Natural killer cell (primary cell): ENCODE results near the gene RNF133. TPM values are rescaled to one million over a fixed set of nuclear protein-coding genes. Genes with fewer than 3 reads are reported as not detected.

Experiments used
- ATAC-seq, 3 donors: fragments of 150-1000 bp in 2 of 3; fragments of 200-7000 bp in 1 of 3; cut with Tn5 transposase; 1 replicate in 1 of 3; 2 replicates in 2 of 3; pipeline ENCODE4 v1.10.0; 2021; ENCODE audit warnings: mild to moderate bottlenecking in 2 of 3, moderate library complexity in 2 of 3
- DNase-seq, 2 donors: peaks; one replicate each; pipeline versions ENCODE4 v3.0.0 to v3.0.0-alpha.2; 2013 to 2021; ENCODE audit warnings: mixed read lengths in 1 of 2
- H3K27ac ChIP-seq: one replicate; pipeline ENCODE4 v1.5.1; 2013; ENCODE audit warnings: mild to moderate bottlenecking, low read length
- H3K27me3 ChIP-seq: one replicate; pipeline ENCODE4 v1.6.1; 2013; ENCODE audit warnings: low read length; ENCODE audit not compliant: control insufficient read depth, insufficient read depth
- H3K36me3 ChIP-seq: one replicate; pipeline ENCODE4 v1.6.1; 2013; ENCODE audit warnings: low read length; ENCODE audit not compliant: control insufficient read depth, insufficient read depth
- H3K4me1 ChIP-seq: one replicate; pipeline ENCODE4 v1.6.1; 2013; ENCODE audit warnings: low read length; ENCODE audit not compliant: control insufficient read depth, insufficient read depth
- H3K4me3 ChIP-seq: one replicate; pipeline ENCODE4 v1.5.1; 2013; ENCODE audit warnings: low read length
- H3K9me3 ChIP-seq: one replicate; pipeline ENCODE4 v1.6.1; 2013; ENCODE audit warnings: low read length; ENCODE audit not compliant: control insufficient read depth, insufficient read depth
- H3K27ac Mint-ChIP-seq, 2 donors: one replicate each; pipeline ENCODE4 v1.8.0; 2022; ENCODE audit warnings: mild to moderate bottlenecking in 2 of 2, mixed read lengths in 2 of 2, moderate library complexity in 1 of 2
- H3K27me3 Mint-ChIP-seq, 2 donors: one replicate each; pipeline ENCODE4 v1.8.0; 2022; ENCODE audit warnings: low read depth in 2 of 2, mixed read lengths in 2 of 2
- H3K36me3 Mint-ChIP-seq: one replicate; pipeline ENCODE4 v1.8.0; 2022; ENCODE audit warnings: mixed read lengths
- H3K4me1 Mint-ChIP-seq, 2 donors: one replicate each; pipeline ENCODE4 v1.8.0; 2022; ENCODE audit warnings: mixed read lengths in 2 of 2
- H3K4me3 Mint-ChIP-seq: one replicate; pipeline ENCODE4 v1.8.0; 2022; ENCODE audit warnings: mild to moderate bottlenecking, moderate library complexity, mixed read lengths
- H3K9me3 Mint-ChIP-seq, 2 donors: one replicate each; pipeline ENCODE4 v1.8.0; 2022; ENCODE audit warnings: mixed read lengths in 2 of 2
- CTCF ChIP-seq: fragments of 200-600 bp; IDR thresholded peaks from one replicate; pipeline ENCODE4 v1.8.0; 2022; ENCODE audit warnings: antibody characterized with exemption
- WGBS: methylation state at CpG from one replicate; pipeline ENCODE4 v1.1.7; 2013; ENCODE audit warnings: missing lambda C conversion rate; ENCODE audit not compliant: insufficient coverage; 5-methylcytosine and 5-hydroxymethylcytosine counted together
- intact Hi-C: fragments of 100-400 bp; cut with micrococcal nuclease; formaldehyde crosslinking; loops from one replicate; pipeline ENCODE4 v1.14.2; 2022
- total RNA-seq, 4 donors: library from RNA; stranded (reverse); fragments of 120-200 nt in 1 of 4; gene quantifications; one replicate each; pipeline versions ENCODE4 v1.2.3 to v1.2.4, GENCODE V29; 2013 to 2022

The RNF133 gene
- not detected for total RNA-seq
- not detected for total RNA-seq (2013)

GRCh38 chr7:122699017-122699416 lies at the start of gene RNF133:
TSS of gene RNF133 (minus strand) at chr7:122699117. CDS start at chr7:122698918, 199 bp downstream.
- Histone ChIP-seq H3K36me3 (no peaks in the 10 kb centered on the region), H3K4me3 (no peak within 1 kb of the TSS), H3K27ac (no peak within 1 kb of the TSS), H3K9me3 (no peaks in the 10 kb centered on the region), H3K4me1 (no peaks in the 10 kb centered on the region), H3K27me3 (no peaks in the 10 kb centered on the region)
- DNase-seq (no peak), ATAC-seq (no peak)
- TF ChIP-seq CTCF = no peak
- Mint-ChIP-seq H3K4me3 (no peak within 1 kb of the TSS), H3K36me3 (peaks cover 6% of the 10 kb centered on the region), H3K4me1 (no peaks in the 10 kb centered on the region), H3K27me3 (no peaks in the 10 kb centered on the region), H3K27ac (no peak within 1 kb of the TSS), H3K9me3 (peaks cover 10 to 24% of the 10 kb centered on the region in 2 donors)
- intact Hi-C loops = no loop called here

GRCh38 chr7:122748195-122748594 lies 49.3 kb upstream of the RNF133 start:
- intact Hi-C loops = no loop called here
- H3K4me1 Mint-ChIP-seq = no peaks in the 10 kb centered on the region
- no peaks in the 10 kb centered on the region for H3K9me3 ChIP-seq
- no peak overlapping the region for H3K27ac Mint-ChIP-seq
- 91% methylated on average over 2 of the region's 2 CpGs for WGBS
- ATAC-seq = no peak
- H3K27me3 Mint-ChIP-seq = no peaks in the 10 kb centered on the region
- DNase-seq = no peak
- no peak overlapping the region for H3K4me3 Mint-ChIP-seq
- no peak overlapping the region for H3K4me3 ChIP-seq
- no peaks in the 10 kb centered on the region for H3K27me3 ChIP-seq
- no peaks in the 10 kb centered on the region for H3K36me3 Mint-ChIP-seq
- peaks cover 16 to 19% of the 10 kb centered on the region in 2 donors for H3K9me3 Mint-ChIP-seq
- H3K27ac ChIP-seq = no peak overlapping the region
- TF ChIP-seq CTCF = no peak
- H3K4me1 ChIP-seq = no peaks in the 10 kb centered on the region
- no peaks in the 10 kb centered on the region for H3K36me3 ChIP-seq

GRCh38 chr7:122746948-122747347 lies 48.0 kb upstream of the RNF133 start:
- intact Hi-C loops = no loop called here
- no peaks in the 10 kb centered on the region for H3K4me1 ChIP-seq
- H3K27me3 ChIP-seq = no peaks in the 10 kb centered on the region
- no peak for DNase-seq
- Mint-ChIP-seq H3K4me1 (no peaks in the 10 kb centered on the region), H3K27ac (no peak overlapping the region), H3K9me3 (peaks cover 15 to 16% of the 10 kb centered on the region in 2 donors), H3K27me3 (no peaks in the 10 kb centered on the region), H3K4me3 (no peak overlapping the region), H3K36me3 (no peaks in the 10 kb centered on the region)
- no peak overlapping the region for H3K27ac ChIP-seq
- H3K9me3 ChIP-seq = no peaks in the 10 kb centered on the region
- no peaks in the 10 kb centered on the region for H3K36me3 ChIP-seq
- WGBS = 91% methylated on average over 1 of the region's 2 CpGs
- no peak for ATAC-seq
- H3K4me3 ChIP-seq = no peak overlapping the region
- TF ChIP-seq CTCF = no peak

- H3K4me1 ChIP-seq = no peaks in the 10 kb centered on the region
- intact Hi-C loops = no loop called here
- no peak overlapping the region for H3K27ac ChIP-seq
- H3K36me3 Mint-ChIP-seq = peaks cover 6% of the 10 kb centered on the region
- no peaks in the 10 kb centered on the region for H3K9me3 ChIP-seq
- no peaks in the 10 kb centered on the region for H3K27me3 Mint-ChIP-seq
- no peaks in the 10 kb centered on the region for H3K4me1 Mint-ChIP-seq
- no peaks in the 10 kb centered on the region for H3K36me3 ChIP-seq
- H3K4me3 Mint-ChIP-seq = no peak overlapping the region
- no peak for TF ChIP-seq CTCF
- H3K4me3 ChIP-seq = no peak overlapping the region
- H3K27ac Mint-ChIP-seq = no peak overlapping the region
- H3K27me3 ChIP-seq = no peaks in the 10 kb centered on the region
- no peak for DNase-seq
- no peak for ATAC-seq
- peaks cover 10 to 16% of the 10 kb centered on the region in 2 donors for H3K9me3 Mint-ChIP-seq
Measured at GRCh38 chr7:122743211-122743610, 44.3 kb upstream of the RNF133 start.
